ENCODE data around the gene MADD. TPM values are rescaled to one million over a fixed set of nuclear protein-coding genes. Genes with fewer than 3 reads are reported as not detected.

Gene MADD
- total RNA-seq, 1 experiment from 2014 or later: 41.0 TPM

DNA sequence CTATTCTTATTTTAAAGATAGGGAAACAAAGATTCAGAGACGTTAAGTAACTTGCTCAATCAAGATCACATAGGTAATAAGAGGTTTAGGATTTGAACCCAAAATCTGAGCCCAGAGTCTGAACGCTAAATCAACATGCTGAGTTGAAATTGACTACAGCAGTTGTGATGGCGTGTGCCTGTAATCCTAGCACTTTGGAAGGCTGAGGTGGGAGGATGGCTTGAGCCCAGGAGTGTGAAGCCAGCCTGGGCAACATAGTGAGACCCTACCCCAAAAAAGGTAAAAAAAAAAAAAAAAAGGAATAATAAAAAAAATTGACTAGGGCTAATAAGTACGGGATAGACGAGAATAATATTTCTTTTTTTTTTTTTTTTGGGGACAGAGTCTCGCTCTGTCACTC, 13.6 kb upstream of the MADD start:
- Histone ChIP-seq H3K79me1 (ENCODE audit: insufficient read depth, low read depth, low read length, poor library complexity, severe bottlenecking) (no peaks in the 10 kb centered on the region), H3K18ac (ENCODE audit: insufficient read length, low read depth, low read length) (no peak overlapping the region), H3K9me3 (ENCODE audit: control insufficient read depth, low read depth, low read length) (no peaks in the 10 kb centered on the region), H2AFZ (ENCODE audit: low read length) (no peak overlapping the region), H3K23ac (ENCODE audit: insufficient read length, low read depth, low read length) (no peak overlapping the region), H2BK15ac (ENCODE audit: low read depth, low read length) (no peak overlapping the region), H2BK5ac (ENCODE audit: insufficient read length, low read length) (no peak overlapping the region), H4K20me1 (ENCODE audit: control insufficient read depth, insufficient read depth, insufficient read length) (no peaks in the 10 kb centered on the region), H3K4me2 (ENCODE audit: insufficient read depth, insufficient read length, low read length) (no peak overlapping the region), H2AK5ac (ENCODE audit: insufficient read length, low read length) (no peak overlapping the region), H4K91ac (ENCODE audit: insufficient read length, low read depth, low read length) (no peak overlapping the region), H3K56ac (ENCODE audit: insufficient read length, low read depth, low read length) (no peak overlapping the region), H2BK120ac (ENCODE audit: low read depth, low read length, poor library complexity, severe bottlenecking) (no peak overlapping the region), H4K5ac (ENCODE audit: insufficient read length, low read depth, low read length) (no peak overlapping the region), H4K8ac (replicated peaks; ENCODE audit: insufficient read length, low read depth, low read length) (no peak overlapping the region), H3T11ph (ENCODE audit: low read length) (no peak overlapping the region), H3K4me1 (ENCODE audit: insufficient read depth, low read length) (no peaks in the 10 kb centered on the region; the same call in 1 of the 2 replicates), H3K9ac (ENCODE audit: extremely low read depth, insufficient read length, low read length) (no peak overlapping the region), H3K14ac (ENCODE audit: insufficient read depth, low read length) (no peak overlapping the region), H2BK12ac (ENCODE audit: insufficient read length, low read depth, low read length) (no peak overlapping the region), H2BK20ac (ENCODE audit: low read depth, low read length, poor library complexity, severe bottlenecking) (no peak overlapping the region), H3K27ac (ENCODE audit: insufficient read length, low read depth, low read length) (no peak overlapping the region), H3K4ac (ENCODE audit: low read depth, low read length) (no peak overlapping the region), H3K27me3 (ENCODE audit: insufficient read depth, low read length) (no peaks in the 10 kb centered on the region), H3K23me2 (ENCODE audit: insufficient read length, low read depth, low read length, poor library complexity, severe bottlenecking) (peaks cover 4% of the 10 kb centered on the region), H3K79me2 (ENCODE audit: insufficient read depth, low read length) (peaks cover 3% of the 10 kb centered on the region; the same call in 1 of the 2 replicates)
- no peak for DNase-seq
- no peak overlapping the region for H3K27ac Mint-ChIP-seq
- peaks cover 0 to 4% (median 0%) of the 10 kb centered on the region in 3 experiments; a peak in 1 of 7 replicates for H3K36me3 Mint-ChIP-seq (ENCODE audit: insufficient read depth in 1 of 3, low read depth in 3 of 3)
- no peaks in the 10 kb centered on the region for H3K9me3 Mint-ChIP-seq
- H3K27me3 Mint-ChIP-seq (ENCODE audit: low read depth): no peaks in the 10 kb centered on the region; the same call in 1 of the 2 replicates
- H3K4me1 Mint-ChIP-seq: peaks cover 18 to 25% of the 10 kb centered on the region in 2 experiments
- TF ChIP-seq, protein P1, sequence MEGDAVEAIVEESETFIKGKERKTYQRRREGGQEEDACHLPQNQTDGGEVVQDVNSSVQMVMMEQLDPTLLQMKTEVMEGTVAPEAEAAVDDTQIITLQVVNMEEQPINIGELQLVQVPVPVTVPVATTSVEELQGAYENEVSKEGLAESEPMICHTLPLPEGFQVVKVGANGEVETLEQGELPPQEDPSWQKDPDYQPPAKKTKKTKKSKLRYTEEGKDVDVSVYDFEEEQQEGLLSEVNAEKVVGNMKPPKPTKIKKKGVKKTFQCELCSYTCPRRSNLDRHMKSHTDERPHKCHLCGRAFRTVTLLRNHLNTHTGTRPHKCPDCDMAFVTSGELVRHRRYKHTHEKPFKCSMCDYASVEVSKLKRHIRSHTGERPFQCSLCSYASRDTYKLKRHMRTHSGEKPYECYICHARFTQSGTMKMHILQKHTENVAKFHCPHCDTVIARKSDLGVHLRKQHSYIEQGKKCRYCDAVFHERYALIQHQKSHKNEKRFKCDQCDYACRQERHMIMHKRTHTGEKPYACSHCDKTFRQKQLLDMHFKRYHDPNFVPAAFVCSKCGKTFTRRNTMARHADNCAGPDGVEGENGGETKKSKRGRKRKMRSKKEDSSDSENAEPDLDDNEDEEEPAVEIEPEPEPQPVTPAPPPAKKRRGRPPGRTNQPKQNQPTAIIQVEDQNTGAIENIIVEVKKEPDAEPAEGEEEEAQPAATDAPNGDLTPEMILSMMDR (conservative IDR thresholded peaks at IDR 0.05): no peak
- H3K4me3 Mint-ChIP-seq: no peak overlapping the region; a peak in 1 of 5 replicates
- no CpG with 5 or more reads among the region's 6 CpGs for WGBS (ENCODE audit: extremely low coverage, insufficient read length, low lambda C conversion rate)
